Fibroblast of lung (primary cell): ENCODE results near the gene PTGER4. TPM values are rescaled to one million over a fixed set of nuclear protein-coding genes. Genes with fewer than 3 reads are reported as not detected.

Experiments used
- DNase-seq, 2 donors: peaks; one replicate each; pipeline versions ENCODE4 v3.0.0 to v3.0.0-alpha.2; 2010; ENCODE audit warnings: low read depth in 2 of 2
- H2AFZ ChIP-seq: 2 replicates; pipeline ENCODE4 v1.5.1; 2012; ENCODE audit warnings: low read length, control low read depth, inconsistent platforms
- H3K27ac ChIP-seq: 2 replicates; pipeline ENCODE4 v1.5.1; 2011; ENCODE audit warnings: low read length, control low read depth; ENCODE audit not compliant: insufficient read depth
- H3K27me3 ChIP-seq: 2 replicates; pipeline ENCODE4 v1.5.1; 2011; ENCODE audit warnings: mild to moderate bottlenecking, low read length; ENCODE audit not compliant: control insufficient read depth, insufficient read depth
- H3K36me3 ChIP-seq: 2 replicates; pipeline ENCODE4 v1.5.1; 2011; ENCODE audit warnings: low read length; ENCODE audit not compliant: control insufficient read depth, insufficient read depth
- H3K4me1 ChIP-seq: 2 replicates; pipeline ENCODE4 v1.5.1; 2011; ENCODE audit warnings: low read length; ENCODE audit not compliant: control insufficient read depth, insufficient read depth; ENCODE audit errors: extremely low read depth
- H3K4me2 ChIP-seq: 2 replicates; pipeline ENCODE4 v1.5.1; 2011; ENCODE audit warnings: low read length, control low read depth; ENCODE audit not compliant: insufficient read depth; ENCODE audit errors: extremely low read depth
- H3K4me3 ChIP-seq, 4 experiments: fragments of 200-600 bp in 1 of 4; sonication (generic) in 1 of 4; replicated peaks in 1 of 4; 2 replicates each; pipeline ENCODE4 v1.5.1; 2011 to 2016; ENCODE audit warnings: low read length in 4 of 4, low read depth in 3 of 4, mild to moderate bottlenecking in 3 of 4, control low read depth in 2 of 4, inconsistent platforms in 1 of 4, mixed read lengths in 1 of 4; ENCODE audit not compliant: insufficient read depth in 1 of 4; ENCODE audit errors: control extremely low read depth in 1 of 4
- H3K79me2 ChIP-seq: 2 replicates; pipeline ENCODE4 v1.5.1; 2012; ENCODE audit warnings: mild to moderate bottlenecking, low read length, inconsistent platforms; ENCODE audit not compliant: control insufficient read depth, insufficient read depth
- H3K9ac ChIP-seq: 2 replicates; pipeline ENCODE4 v1.5.1; 2011; ENCODE audit warnings: mild to moderate bottlenecking, low read length, control low read depth; ENCODE audit not compliant: insufficient read depth
- H3K9me3 ChIP-seq: 2 replicates; pipeline ENCODE4 v1.5.1; 2012; ENCODE audit warnings: low read depth, low read length; ENCODE audit not compliant: control insufficient read depth, insufficient read depth
- H4K20me1 ChIP-seq: 2 replicates; pipeline ENCODE4 v1.5.1; 2011; ENCODE audit warnings: low read length; ENCODE audit not compliant: control insufficient read depth, insufficient read depth; ENCODE audit errors: extremely low read depth
- EZH2 ChIP-seq: IDR thresholded peaks from 2 replicates; pipeline ENCODE4 v1.5.1; 2012; ENCODE audit warnings: low read length, control low read depth, mild to moderate bottlenecking; ENCODE audit errors: missing control alignments
- polyA plus RNA-seq, 2 donors: library from polyadenylated mRNA; depleted of rRNA in 1 of 2; stranded (reverse) in 1 of 2; unstranded in 1 of 2; fragments of >200 nt; gene quantifications; 2 replicates each; pipeline ENCODE4 v1.2.1, GENCODE V29; 2011 to 2012; ENCODE audit warnings: missing spikeins in 1 of 2
- total RNA-seq: library from RNA; depleted of rRNA; stranded (reverse); fragments of >200 nt; gene quantifications from 2 replicates; pipeline ENCODE4 v1.2.1, GENCODE V29; 2014
- TF ChIP-seq, protein P1 (sequence below), 2 donors: IDR thresholded peaks in 1 of 2; conservative IDR thresholded peaks in 1 of 2; 1 replicate in 1 of 2; 2 replicates in 1 of 2; pipeline ENCODE4 v1.5.1; 2011 to 2012; ENCODE audit warnings: low read length in 2 of 2, control low read depth in 1 of 2, inconsistent platforms in 1 of 2, low read depth in 1 of 2, mild to moderate bottlenecking in 1 of 2

PTGER4 gene
- total and polyA plus RNA-seq, 2 donors (not counting 1 experiment from before 2014, with no cell fraction given): 1.6 to 3.3 TPM

GRCh38 chr5:40685193-40685592 is 5.5 kb downstream of the PTGER4 start:
- Histone ChIP-seq H3K9me3 (no peaks in the 10 kb centered on the region), H3K4me2 (peak overlapping the region; percentile 19), H3K27me3 (no peaks in the 10 kb centered on the region), H4K20me1 (no peaks in the 10 kb centered on the region), H3K9ac (no peak overlapping the region), H2AFZ (no peak overlapping the region), H3K36me3 (no peaks in the 10 kb centered on the region), H3K4me1 (peaks cover 3% of the 10 kb centered on the region), H3K4me3 (peak overlapping the region in 3 of 4 experiments; percentile 40 to 84 (median 83)), H3K79me2 (peaks cover 57% of the 10 kb centered on the region), H3K27ac (no peak overlapping the region)
- no peak for DNase-seq
- no peak for TF ChIP-seq EZH2
- TF ChIP-seq, protein P1, sequence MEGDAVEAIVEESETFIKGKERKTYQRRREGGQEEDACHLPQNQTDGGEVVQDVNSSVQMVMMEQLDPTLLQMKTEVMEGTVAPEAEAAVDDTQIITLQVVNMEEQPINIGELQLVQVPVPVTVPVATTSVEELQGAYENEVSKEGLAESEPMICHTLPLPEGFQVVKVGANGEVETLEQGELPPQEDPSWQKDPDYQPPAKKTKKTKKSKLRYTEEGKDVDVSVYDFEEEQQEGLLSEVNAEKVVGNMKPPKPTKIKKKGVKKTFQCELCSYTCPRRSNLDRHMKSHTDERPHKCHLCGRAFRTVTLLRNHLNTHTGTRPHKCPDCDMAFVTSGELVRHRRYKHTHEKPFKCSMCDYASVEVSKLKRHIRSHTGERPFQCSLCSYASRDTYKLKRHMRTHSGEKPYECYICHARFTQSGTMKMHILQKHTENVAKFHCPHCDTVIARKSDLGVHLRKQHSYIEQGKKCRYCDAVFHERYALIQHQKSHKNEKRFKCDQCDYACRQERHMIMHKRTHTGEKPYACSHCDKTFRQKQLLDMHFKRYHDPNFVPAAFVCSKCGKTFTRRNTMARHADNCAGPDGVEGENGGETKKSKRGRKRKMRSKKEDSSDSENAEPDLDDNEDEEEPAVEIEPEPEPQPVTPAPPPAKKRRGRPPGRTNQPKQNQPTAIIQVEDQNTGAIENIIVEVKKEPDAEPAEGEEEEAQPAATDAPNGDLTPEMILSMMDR (conservative IDR thresholded peaks at IDR 0.05 in 1 of 2, IDR thresholded peaks at IDR 0.05 in 1 of 2; ENCODE audit: low read depth in 1 of 2, low read length in 2 of 2): no peak

DNA sequence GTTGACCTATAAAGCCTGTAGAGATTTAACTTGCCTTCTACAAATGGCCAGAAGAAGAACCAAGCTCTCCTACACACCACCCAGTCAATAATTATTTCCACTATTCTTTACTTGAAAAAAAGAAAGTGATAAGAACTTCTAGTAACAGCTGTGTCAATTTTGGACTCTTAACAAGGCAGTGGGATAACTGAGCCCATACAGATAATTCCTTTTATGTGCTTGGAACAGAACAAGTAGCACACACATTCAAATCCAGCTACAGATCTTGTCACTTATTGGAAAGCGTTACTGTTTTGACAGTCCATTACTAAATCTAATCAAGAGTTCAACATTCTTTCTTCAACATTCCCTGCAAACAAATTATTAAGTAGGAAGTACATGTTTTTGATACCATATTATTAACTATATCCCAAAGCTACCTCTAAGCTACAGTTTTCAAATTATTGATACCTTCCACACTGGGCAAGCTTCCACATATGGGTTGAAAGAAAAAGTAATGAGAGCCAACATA is 6.3 kb downstream of the PTGER4 start:
- H3K4me3 ChIP-seq: peak overlapping the region in 3 of 4 experiments; percentile 5 to 84 (median 8)
- H4K20me1 ChIP-seq: no peaks in the 10 kb centered on the region
- no peaks in the 10 kb centered on the region for H3K9me3 ChIP-seq
- DNase-seq: peak in 1 of 2 donors; percentile 42
- peaks cover 51% of the 10 kb centered on the region for H3K79me2 ChIP-seq
- peaks cover 5% of the 10 kb centered on the region for H3K4me1 ChIP-seq
- H3K36me3 ChIP-seq: no peaks in the 10 kb centered on the region
- peak overlapping the region; percentile 44 for H3K4me2 ChIP-seq
- H3K27ac ChIP-seq: no peak overlapping the region
- H2AFZ ChIP-seq: no peak overlapping the region
- TF ChIP-seq, protein P1 (conservative IDR thresholded peaks at IDR 0.05 in 1 of 2, IDR thresholded peaks at IDR 0.05 in 1 of 2; ENCODE audit: low read depth in 1 of 2, low read length in 2 of 2): no peak
- no peak for TF ChIP-seq EZH2
- no peak overlapping the region for H3K9ac ChIP-seq
- H3K27me3 ChIP-seq: no peaks in the 10 kb centered on the region

DNA sequence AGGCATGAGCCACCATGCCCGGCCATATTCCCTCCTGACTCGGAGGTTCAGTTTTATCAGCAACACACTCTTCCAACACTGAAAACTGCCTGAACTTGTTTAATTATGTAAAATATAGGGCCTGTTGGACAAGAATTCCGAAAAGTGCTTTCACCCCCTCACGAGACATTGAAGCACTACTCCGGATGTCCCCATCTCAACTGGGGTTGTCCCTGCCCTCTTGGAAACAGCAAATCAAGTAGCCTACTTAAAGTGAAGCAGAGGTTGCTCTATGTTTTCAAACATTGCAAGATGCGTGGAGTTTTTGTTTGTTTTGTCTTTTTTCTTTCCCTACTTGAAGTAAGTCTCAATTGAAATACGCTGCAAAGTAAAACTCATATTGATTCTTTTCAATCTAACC is 7.6 kb downstream of the PTGER4 start:
- H3K27me3 ChIP-seq: no peaks in the 10 kb centered on the region
- no peak overlapping the region for H2AFZ ChIP-seq
- H3K9ac ChIP-seq: no peak overlapping the region
- DNase-seq: peak in 1 of 2 donors; percentile 24
- H3K79me2 ChIP-seq: peaks cover 46% of the 10 kb centered on the region
- H3K4me1 ChIP-seq: peaks cover 5% of the 10 kb centered on the region
- H4K20me1 ChIP-seq: no peaks in the 10 kb centered on the region
- H3K27ac ChIP-seq: no peak overlapping the region
- peaks cover 2% of the 10 kb centered on the region for H3K36me3 ChIP-seq
- peak overlapping the region; percentile 3 for H3K4me2 ChIP-seq
- H3K9me3 ChIP-seq: no peaks in the 10 kb centered on the region
- TF ChIP-seq EZH2: no peak
- TF ChIP-seq, protein P1 (conservative IDR thresholded peaks at IDR 0.05 in 1 of 2, IDR thresholded peaks at IDR 0.05 in 1 of 2; ENCODE audit: low read depth in 1 of 2, low read length in 2 of 2): no peak
- peak overlapping the region in 1 of 4 experiments; percentile 6 for H3K4me3 ChIP-seq
